ENCODE results near the gene PRDM16. TPM values are rescaled to one million over a fixed set of nuclear protein-coding genes. Genes with fewer than 3 reads are reported as not detected.

PRDM16 gene
- total RNA-seq, 1 experiment from 2014 or later: 0.17 TPM

DNA sequence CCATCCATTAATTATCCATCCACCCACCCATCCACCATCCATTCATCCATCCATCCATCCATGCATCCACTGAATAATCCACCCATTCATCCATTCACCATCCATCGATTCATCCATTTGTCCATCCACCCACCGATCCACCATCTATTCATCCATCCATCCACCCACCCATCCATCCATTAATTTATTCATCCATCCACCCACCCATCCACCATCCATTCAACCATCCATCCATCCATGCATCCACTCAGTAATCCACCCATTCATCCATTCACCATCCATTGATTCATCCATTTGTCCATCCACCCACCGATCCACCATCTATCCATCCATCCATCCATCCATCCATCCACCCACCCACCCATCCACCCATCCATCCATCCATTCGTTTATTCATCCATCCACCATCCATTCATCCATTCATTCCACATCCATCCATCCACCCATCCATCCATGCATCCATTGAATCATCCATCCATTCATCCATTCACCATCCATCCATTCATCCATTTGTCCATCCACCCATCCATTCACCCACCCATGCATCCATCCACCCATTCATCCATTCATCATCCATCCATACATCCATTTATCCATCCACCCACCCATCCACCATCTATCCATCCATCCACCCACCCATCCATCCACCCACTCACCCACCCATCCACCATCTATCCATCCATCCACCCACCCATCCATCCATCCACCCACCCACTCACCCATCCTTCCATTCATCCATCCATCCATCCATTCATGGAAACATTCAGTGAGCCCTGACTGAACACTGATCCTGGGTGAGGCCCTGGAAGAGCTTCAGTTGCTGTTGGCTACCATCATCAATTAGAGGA is 302.1 kb downstream of the PRDM16 start:
- no peak overlapping the region for H2BK12ac ChIP-seq (ENCODE audit: insufficient read length, low read depth, low read length)
- no peaks in the 10 kb centered on the region for H3K23me2 ChIP-seq (ENCODE audit: insufficient read length, low read depth, low read length, poor library complexity, severe bottlenecking)
- no peak overlapping the region for H2BK120ac ChIP-seq (ENCODE audit: low read depth, low read length, poor library complexity, severe bottlenecking)
- no peak overlapping the region for H3K23ac ChIP-seq (ENCODE audit: insufficient read length, low read depth, low read length)
- no peak overlapping the region for H4K5ac ChIP-seq (ENCODE audit: insufficient read length, low read depth, low read length)
- H2AK5ac ChIP-seq (ENCODE audit: insufficient read length, low read length): no peak overlapping the region
- Mint-ChIP-seq H3K4me3 (no peak overlapping the region; a peak in 1 of 5 replicates), H3K27me3 (ENCODE audit: low read depth) (peaks cover 20% of the 10 kb centered on the region), H3K27ac (no peak overlapping the region), H3K36me3 (ENCODE audit: insufficient read depth in 1 of 3, low read depth in 3 of 3) (no peaks in the 10 kb centered on the region), H3K9me3 (peaks cover 0 to 3% of the 10 kb centered on the region in 2 experiments; a peak in 2 of 5 replicates), H3K4me1 (peaks cover 17 to 18% of the 10 kb centered on the region in 2 experiments)
- no peak overlapping the region for H3K9ac ChIP-seq (ENCODE audit: extremely low read depth, insufficient read length, low read length)
- H3K4me1 ChIP-seq (ENCODE audit: insufficient read depth, low read length): peaks cover 4% of the 10 kb centered on the region; the same call in 1 of the 2 replicates
- TF ChIP-seq, protein P1, sequence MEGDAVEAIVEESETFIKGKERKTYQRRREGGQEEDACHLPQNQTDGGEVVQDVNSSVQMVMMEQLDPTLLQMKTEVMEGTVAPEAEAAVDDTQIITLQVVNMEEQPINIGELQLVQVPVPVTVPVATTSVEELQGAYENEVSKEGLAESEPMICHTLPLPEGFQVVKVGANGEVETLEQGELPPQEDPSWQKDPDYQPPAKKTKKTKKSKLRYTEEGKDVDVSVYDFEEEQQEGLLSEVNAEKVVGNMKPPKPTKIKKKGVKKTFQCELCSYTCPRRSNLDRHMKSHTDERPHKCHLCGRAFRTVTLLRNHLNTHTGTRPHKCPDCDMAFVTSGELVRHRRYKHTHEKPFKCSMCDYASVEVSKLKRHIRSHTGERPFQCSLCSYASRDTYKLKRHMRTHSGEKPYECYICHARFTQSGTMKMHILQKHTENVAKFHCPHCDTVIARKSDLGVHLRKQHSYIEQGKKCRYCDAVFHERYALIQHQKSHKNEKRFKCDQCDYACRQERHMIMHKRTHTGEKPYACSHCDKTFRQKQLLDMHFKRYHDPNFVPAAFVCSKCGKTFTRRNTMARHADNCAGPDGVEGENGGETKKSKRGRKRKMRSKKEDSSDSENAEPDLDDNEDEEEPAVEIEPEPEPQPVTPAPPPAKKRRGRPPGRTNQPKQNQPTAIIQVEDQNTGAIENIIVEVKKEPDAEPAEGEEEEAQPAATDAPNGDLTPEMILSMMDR (conservative IDR thresholded peaks at IDR 0.05): no peak
- no peak overlapping the region for H3K27ac ChIP-seq (ENCODE audit: insufficient read length, low read depth, low read length)
- H3K56ac ChIP-seq (ENCODE audit: insufficient read length, low read depth, low read length): no peak overlapping the region
- no peak overlapping the region for H2BK20ac ChIP-seq (ENCODE audit: low read depth, low read length, poor library complexity, severe bottlenecking)
- H3K4ac ChIP-seq (ENCODE audit: low read depth, low read length): no peak overlapping the region
- H3K79me1 ChIP-seq (ENCODE audit: insufficient read depth, low read depth, low read length, poor library complexity, severe bottlenecking): no peaks in the 10 kb centered on the region
- H3K14ac ChIP-seq (ENCODE audit: insufficient read depth, low read length): no peak overlapping the region
- H3K27me3 ChIP-seq (ENCODE audit: insufficient read depth, low read length): no peaks in the 10 kb centered on the region
- no peaks in the 10 kb centered on the region for H3K79me2 ChIP-seq (ENCODE audit: insufficient read depth, low read length)
- WGBS (ENCODE audit: extremely low coverage, insufficient read length, low lambda C conversion rate): 100% methylated on average over 1 of the region's 4 CpGs
- H2BK5ac ChIP-seq (ENCODE audit: insufficient read length, low read length): no peak overlapping the region
- H4K8ac ChIP-seq (replicated peaks; ENCODE audit: insufficient read length, low read depth, low read length): no peak overlapping the region
- no peak for DNase-seq
- no peaks in the 10 kb centered on the region for H3K9me3 ChIP-seq (ENCODE audit: control insufficient read depth, low read depth, low read length)
- no peak overlapping the region for H2BK15ac ChIP-seq (ENCODE audit: low read depth, low read length)
- H3K4me2 ChIP-seq (ENCODE audit: insufficient read depth, insufficient read length, low read length): no peak overlapping the region
- H2AFZ ChIP-seq (ENCODE audit: low read length): no peak overlapping the region
- no peaks in the 10 kb centered on the region for H4K20me1 ChIP-seq (ENCODE audit: control insufficient read depth, insufficient read depth, insufficient read length)
- no peak overlapping the region for H3K18ac ChIP-seq (ENCODE audit: insufficient read length, low read depth, low read length)
- no peak overlapping the region for H4K91ac ChIP-seq (ENCODE audit: insufficient read length, low read depth, low read length)
- H3T11ph ChIP-seq (ENCODE audit: low read length): no peak overlapping the region

All from H9 (cell line).